Endothelial cell of umbilical vein (primary cell): ENCODE data around the gene MRPL41. TPM values are rescaled to one million over a fixed set of nuclear protein-coding genes. Genes with fewer than 3 reads are reported as not detected.

Source experiments
- BruUV-seq: library from RNA; stranded (reverse); fragments of 400-500 nt; replicated peaks from 2 replicates; lab custom pipeline; 2021; lab: Mats Ljungman, UMichigan
- CTCF ChIA-PET: fragments of 300-600, 350-600 bp; sonication (Branson Sonifier 250); formaldehyde crosslinking; loops from one replicate; lab custom pipeline; 2021; ENCODE audit warnings: antibody characterized with exemption, inconsistent platforms; lab: Charles Lee
- POLR2A ChIA-PET: fragments of 300-600, 350-600 bp; sonication (Branson Sonifier 250); formaldehyde crosslinking; loops from one replicate; lab custom pipeline; 2021; ENCODE audit warnings: antibody characterized with exemption, inconsistent platforms; lab: Charles Lee
- DNase-seq: peaks from one replicate; pipeline ENCODE4 v3.0.0-alpha.2; 2011; ENCODE audit warnings: low read depth, low spot score
- FAIRE-seq: peaks from 2 replicates; lab custom pipeline; 2011; peaks lifted over from hg19 to GRCh38; lab: Jason Lieb, UNC
- H2AFZ ChIP-seq: 2 replicates; pipeline ENCODE4 v1.6.0; 2012; ENCODE audit warnings: low read depth, low read length, control low read depth, inconsistent platforms
- H3K27ac ChIP-seq: 2 replicates; pipeline ENCODE4 v1.5.1; 2011; ENCODE audit warnings: low read depth, mild to moderate bottlenecking, control low read depth, low read length, moderate library complexity; ENCODE audit not compliant: insufficient read depth
- H3K27me3 ChIP-seq, 2 experiments: 2 replicates each; pipeline versions ENCODE4 v1.6.0 to v1.6.1; 2011; ENCODE audit warnings: low read length in 2 of 2, mixed read lengths in 1 of 2; ENCODE audit not compliant: control insufficient read depth in 2 of 2, insufficient read depth in 2 of 2
- H3K36me3 ChIP-seq, 2 experiments: 2 replicates in 1 of 2; 3 replicates in 1 of 2; pipeline ENCODE4 v1.5.1; 2011; ENCODE audit warnings: low read length in 2 of 2, mild to moderate bottlenecking in 1 of 2, moderate library complexity in 1 of 2; ENCODE audit not compliant: control insufficient read depth in 2 of 2, insufficient read depth in 2 of 2; ENCODE audit errors: extremely low read depth in 1 of 2
- H3K4me1 ChIP-seq: 3 replicates; pipeline ENCODE4 v1.5.1; 2011; ENCODE audit warnings: mild to moderate bottlenecking, low read length; ENCODE audit not compliant: control insufficient read depth, insufficient read depth; ENCODE audit errors: extremely low read depth
- H3K4me2 ChIP-seq: 2 replicates; pipeline ENCODE4 v1.6.1; 2011; ENCODE audit warnings: low read length, control low read depth, mixed read lengths; ENCODE audit not compliant: insufficient read depth
- H3K4me3 ChIP-seq, 3 experiments: fragments of 200-600 bp in 1 of 3; sonication (generic), shearing (Covaris generic) in 1 of 3; replicated peaks in 1 of 3; 2 replicates each; pipeline ENCODE4 v1.5.1; 2011 to 2016; ENCODE audit warnings: control low read depth in 3 of 3, low read length in 3 of 3, mild to moderate bottlenecking in 2 of 3, inconsistent platforms in 1 of 3, low read depth in 1 of 3, moderate library complexity in 1 of 3; ENCODE audit not compliant: insufficient read depth in 1 of 3
- H3K79me2 ChIP-seq: 2 replicates; pipeline ENCODE4 v1.6.0; 2012; ENCODE audit warnings: low read length, inconsistent platforms; ENCODE audit not compliant: control insufficient read depth, insufficient read depth
- H3K9ac ChIP-seq: replicated peaks from 2 replicates; pipeline ENCODE3; 2011; ENCODE audit warnings: low read length, control low read depth; ENCODE audit not compliant: insufficient read depth; ENCODE audit errors: extremely low read depth
- H3K9me1 ChIP-seq: replicated peaks from 3 replicates; pipeline ENCODE4 v1.6.0; 2011; ENCODE audit warnings: mild to moderate bottlenecking, low read length; ENCODE audit not compliant: control insufficient read depth, insufficient read depth; ENCODE audit errors: extremely low read depth
- H3K9me3 ChIP-seq: replicated peaks from 2 replicates; pipeline ENCODE4 v1.5.1; 2012; ENCODE audit warnings: low read length, inconsistent platforms; ENCODE audit not compliant: control insufficient read depth, insufficient read depth
- H4K20me1 ChIP-seq: replicated peaks from 2 replicates; pipeline ENCODE3; 2011; ENCODE audit warnings: mild to moderate bottlenecking, low read length; ENCODE audit not compliant: control insufficient read depth, insufficient read depth; ENCODE audit errors: extremely low read depth
- EZH2 ChIP-seq: IDR thresholded peaks from 2 replicates; pipeline ENCODE4 v1.6.1; 2012; ENCODE audit warnings: borderline replicate concordance, low read depth, mild to moderate bottlenecking, moderate library complexity, low read length, inconsistent platforms; ENCODE audit not compliant: severe bottlenecking
- FOS ChIP-seq: IDR thresholded peaks from 2 replicates; pipeline ENCODE4 v1.6.1; 2011; ENCODE audit warnings: mild to moderate bottlenecking, low read length, moderate library complexity, borderline replicate concordance; ENCODE audit not compliant: insufficient read depth
- GATA2 ChIP-seq: IDR thresholded peaks from 2 replicates; pipeline ENCODE4 v1.7.0; 2011; ENCODE audit warnings: low read depth, mild to moderate bottlenecking, moderate library complexity, mixed read lengths, low read length; ENCODE audit not compliant: insufficient read length, insufficient read depth
- JUN ChIP-seq: IDR thresholded peaks from 2 replicates; pipeline ENCODE4 v1.6.1; 2011; ENCODE audit warnings: borderline replicate concordance, low read depth; ENCODE audit not compliant: insufficient read length, insufficient read depth
- MYC ChIP-seq: IDR thresholded peaks from one replicate; pipeline ENCODE4 v1.6.1; 2011; ENCODE audit warnings: mild to moderate bottlenecking, low read depth, low read length
- POLR2A ChIP-seq: IDR thresholded peaks from 2 replicates; pipeline ENCODE4 v1.6.1; 2012; ENCODE audit warnings: low read depth, mild to moderate bottlenecking, control low read depth, low read length
- POLR2AphosphoS5 ChIP-seq: IDR thresholded peaks from 2 replicates; pipeline ENCODE4 v1.6.1; 2012; ENCODE audit warnings: low read depth, mild to moderate bottlenecking, control low read depth, low read length, moderate library complexity; ENCODE audit not compliant: insufficient read depth
- dilution Hi-C: fragments of 300-500 bp; cut with MboI; formaldehyde crosslinking; loops from one replicate; pipeline ENCODE4 v1.15.0; 2019; ENCODE audit warnings: low sequenced_read_pairs; ENCODE audit not compliant: extremely low pct_ligation_motif_present
- intact Hi-C: fragments of 100-400 bp; cut with micrococcal nuclease; formaldehyde crosslinking; loops from one replicate; pipeline ENCODE4 v1.10.0; 2022
- polyA plus RNA-seq, 4 experiments: library from polyadenylated mRNA; depleted of rRNA in 3 of 4; stranded (reverse) in 3 of 4; unstranded in 1 of 4; fragments of >200 nt; gene quantifications; 2 replicates each; pipeline versions ENCODE4 v1.2.1 to v1.2.3, GENCODE V29; 2011 to 2012; ENCODE audit warnings: missing spikeins in 1 of 4
- total RNA-seq: library from RNA; stranded (reverse); gene quantifications from 2 replicates; pipeline ENCODE4 v1.2.3, GENCODE V29; 2021
- TF ChIP-seq, protein P1 (sequence below), 2 donors: IDR thresholded peaks; 1 replicate in 1 of 2; 2 replicates in 1 of 2; pipeline ENCODE4 v1.5.1; 2011; ENCODE audit warnings: low read length in 2 of 2, mild to moderate bottlenecking in 2 of 2, moderate library complexity in 2 of 2, control low read depth in 1 of 2, inconsistent platforms in 1 of 2, low read depth in 1 of 2; ENCODE audit not compliant: insufficient read depth in 1 of 2; ENCODE audit errors: extremely low read depth in 1 of 2
- TF ChIP-seq, protein P2 (sequence below): IDR thresholded peaks from 2 replicates; pipeline ENCODE4 v1.6.1; 2011; ENCODE audit not compliant: insufficient read depth, insufficient read length

The MRPL41 gene
- total and polyA plus RNA-seq, 2 donors (not counting 3 experiments of a cell fraction or from before 2014, with no cell fraction given), result 50.4 to 50.7 TPM

DNA sequence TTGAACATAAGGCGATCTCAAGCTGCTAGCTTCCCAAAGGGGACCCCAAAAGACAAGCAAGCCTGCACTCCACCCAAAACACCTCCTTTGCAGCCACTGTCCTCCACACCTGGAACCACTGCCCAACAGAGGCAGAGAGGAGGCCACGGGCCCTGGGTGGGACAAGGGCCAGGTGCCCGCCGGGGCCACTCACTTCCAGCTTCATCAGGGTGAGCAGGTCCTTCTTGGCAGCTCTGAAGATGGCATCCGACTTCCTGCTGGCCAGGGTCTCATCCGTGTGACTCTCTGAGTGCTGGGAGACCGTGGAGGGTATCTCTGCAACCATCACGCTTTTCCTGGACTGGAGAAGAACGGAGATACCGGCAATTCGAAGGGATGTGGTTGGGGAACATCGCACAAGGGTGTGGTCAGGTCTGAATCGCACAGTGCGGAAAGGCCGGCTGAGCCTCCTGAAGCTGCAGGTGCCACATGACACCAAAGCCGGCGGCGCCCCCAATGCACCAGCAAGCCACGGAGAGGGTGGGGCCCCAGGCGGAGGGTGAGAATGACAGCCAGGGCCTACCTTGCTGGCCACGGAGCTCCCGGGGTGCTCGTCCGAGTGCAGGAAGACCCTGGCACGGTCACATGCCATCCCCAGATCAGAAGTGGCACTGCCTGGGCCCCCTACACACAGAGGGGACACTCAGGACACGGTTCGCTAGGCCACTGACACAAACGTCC is 46.1 kb upstream of the MRPL41 start:
- Histone ChIP-seq H3K36me3 (no peaks in the 10 kb centered on the region), H3K9me1 (no peaks in the 10 kb centered on the region), H3K79me2 (no peaks in the 10 kb centered on the region), H3K4me3 (no peak overlapping the region), H3K27me3 (no peaks in the 10 kb centered on the region), H3K9me3 (no peaks in the 10 kb centered on the region), H3K4me1 (no peaks in the 10 kb centered on the region), H3K27ac (no peak overlapping the region), H3K4me2 (no peak overlapping the region), H3K9ac (no peak overlapping the region), H2AFZ (no peak overlapping the region), H4K20me1 (no peaks in the 10 kb centered on the region)
- ChIA-PET CTCF (interaction anchor here (0.9 to 1.7 kb wide), 5 partner anchors 11 to 219 kb away, joined by 3 to 6 read pairs (median 3); partner anchors contain the start of gene NSMF), POLR2A (no interaction called here)
- BruUV-seq, result no TSS peak
- DNase-seq (no peak), FAIRE-seq (no peak)
- TF ChIP-seq POLR2AphosphoS5 (no peak), MYC (no peak), FOS (no peak), EZH2 (no peak), POLR2A (no peak), JUN (no peak), GATA2 (no peak)
- TF ChIP-seq, protein P1, sequence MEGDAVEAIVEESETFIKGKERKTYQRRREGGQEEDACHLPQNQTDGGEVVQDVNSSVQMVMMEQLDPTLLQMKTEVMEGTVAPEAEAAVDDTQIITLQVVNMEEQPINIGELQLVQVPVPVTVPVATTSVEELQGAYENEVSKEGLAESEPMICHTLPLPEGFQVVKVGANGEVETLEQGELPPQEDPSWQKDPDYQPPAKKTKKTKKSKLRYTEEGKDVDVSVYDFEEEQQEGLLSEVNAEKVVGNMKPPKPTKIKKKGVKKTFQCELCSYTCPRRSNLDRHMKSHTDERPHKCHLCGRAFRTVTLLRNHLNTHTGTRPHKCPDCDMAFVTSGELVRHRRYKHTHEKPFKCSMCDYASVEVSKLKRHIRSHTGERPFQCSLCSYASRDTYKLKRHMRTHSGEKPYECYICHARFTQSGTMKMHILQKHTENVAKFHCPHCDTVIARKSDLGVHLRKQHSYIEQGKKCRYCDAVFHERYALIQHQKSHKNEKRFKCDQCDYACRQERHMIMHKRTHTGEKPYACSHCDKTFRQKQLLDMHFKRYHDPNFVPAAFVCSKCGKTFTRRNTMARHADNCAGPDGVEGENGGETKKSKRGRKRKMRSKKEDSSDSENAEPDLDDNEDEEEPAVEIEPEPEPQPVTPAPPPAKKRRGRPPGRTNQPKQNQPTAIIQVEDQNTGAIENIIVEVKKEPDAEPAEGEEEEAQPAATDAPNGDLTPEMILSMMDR (IDR thresholded peaks at IDR 0.05; ENCODE audit: extremely low read depth in 1 of 2, insufficient read depth in 1 of 2, low read depth in 1 of 2, low read length in 2 of 2), result no peak
- TF ChIP-seq, protein P2, sequence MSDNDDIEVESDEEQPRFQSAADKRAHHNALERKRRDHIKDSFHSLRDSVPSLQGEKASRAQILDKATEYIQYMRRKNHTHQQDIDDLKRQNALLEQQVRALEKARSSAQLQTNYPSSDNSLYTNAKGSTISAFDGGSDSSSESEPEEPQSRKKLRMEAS, result no peak
- intact Hi-C loops, result no loop called here
- dilution Hi-C loops, result no loop called here
